ENCODE results near the gene TRPM5.
A peak's percentile ranks its signal among the peaks of the same experiment; 100 is the strongest.

Gene TRPM5

GRCh38 chr11:2437516-2437915 is 6.8 kb downstream of the TRPM5 start:
- no peak for DNase-seq (ENCODE audit: low read depth in 2 of 2)

DNA sequence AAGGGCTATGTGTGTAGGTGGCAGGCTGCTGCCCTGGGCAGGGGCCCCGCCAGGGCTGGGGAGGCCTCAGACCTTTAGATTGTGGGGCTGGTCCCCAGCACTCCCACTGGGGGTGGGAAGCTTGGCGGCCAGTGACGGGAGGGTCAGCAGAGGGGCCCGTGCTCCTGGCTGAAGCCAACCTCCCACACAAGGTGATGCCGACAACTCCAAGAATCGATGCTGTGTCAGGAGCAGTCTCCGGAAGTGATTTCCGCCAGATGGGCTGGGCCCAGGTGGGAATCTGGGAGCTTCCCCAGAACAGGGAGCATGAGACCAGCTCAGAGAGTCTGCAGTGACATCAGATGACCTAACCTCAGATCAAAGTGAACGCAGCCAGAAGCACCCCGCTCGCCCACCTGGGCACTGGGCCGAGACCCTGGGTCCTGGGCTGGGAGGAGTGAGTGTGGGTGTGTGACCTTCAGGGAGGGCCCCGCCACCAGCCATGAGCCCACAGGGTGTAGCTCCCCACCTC is 7.7 kb downstream of the TRPM5 start:
- DNase-seq (ENCODE audit: low read depth in 2 of 2), result no peak

DNA sequence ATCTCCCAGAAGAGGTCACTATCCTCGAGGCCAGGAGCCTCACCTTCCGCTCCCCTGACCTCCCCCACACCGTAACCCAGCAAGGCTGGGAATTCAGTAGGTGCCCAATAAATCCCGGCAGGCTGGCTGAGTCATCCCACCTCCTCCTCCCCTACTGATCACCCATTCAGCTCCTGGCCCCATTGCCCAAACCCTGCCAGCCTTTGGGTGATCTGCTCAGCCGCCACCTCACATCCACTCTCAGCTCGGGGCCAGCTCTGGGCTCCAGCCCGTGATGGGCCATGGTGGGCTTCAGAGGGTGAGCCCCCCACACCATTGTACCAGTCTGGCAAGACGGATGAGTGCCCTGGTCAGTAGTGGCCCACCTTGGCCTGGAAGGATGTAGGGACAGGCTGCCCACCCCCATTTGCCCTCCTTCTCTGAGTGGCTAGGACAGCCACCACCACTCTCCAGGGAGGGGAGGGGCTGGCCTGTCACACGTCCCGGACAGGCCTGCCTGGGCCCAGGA is 8.2 kb downstream of the TRPM5 start:
- DNase-seq (ENCODE audit: low read depth in 2 of 2), result no peak

GRCh38 chr11:2435288-2436012 is 8.9 kb downstream of the TRPM5 start:
- DNase-seq (ENCODE audit: low read depth in 2 of 2), result no peak

DNA sequence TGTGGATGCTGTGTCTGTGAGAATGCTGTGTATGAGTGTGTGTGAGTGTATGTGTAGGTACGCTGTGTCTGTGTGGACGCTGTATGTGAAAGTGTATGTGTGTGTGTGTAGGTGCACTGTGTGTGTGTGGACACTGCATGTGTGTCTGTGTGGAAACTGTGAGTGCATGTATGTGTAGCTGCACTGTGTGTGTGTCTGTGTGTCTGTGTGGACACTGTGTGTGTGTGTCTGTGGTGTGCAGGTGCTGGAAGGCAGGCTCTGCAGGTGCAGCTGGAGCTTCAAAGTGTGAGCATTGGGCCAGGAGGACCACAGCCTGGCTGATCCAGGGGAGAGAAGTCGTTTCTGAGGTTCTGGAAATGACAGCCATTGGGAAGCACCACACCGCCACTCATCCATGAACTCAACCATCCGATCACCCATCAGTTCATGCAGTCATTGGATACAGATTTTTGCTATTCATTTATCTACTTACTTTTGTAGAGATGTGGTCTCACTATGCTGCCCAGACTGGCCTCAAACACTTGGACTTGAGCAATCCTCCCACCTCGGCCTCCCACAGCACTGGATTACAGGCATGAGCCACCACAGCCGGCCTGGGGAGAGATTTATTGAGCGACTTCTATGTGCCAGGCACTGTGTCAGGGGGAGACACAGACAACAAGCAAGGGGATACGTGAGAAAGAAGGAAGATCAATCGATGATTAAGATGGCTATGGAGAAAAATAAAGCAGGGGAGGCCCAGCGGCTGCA is 9.6 kb downstream of the TRPM5 start:
- DNase-seq (ENCODE audit: low read depth in 2 of 2), result no peak

DNA sequence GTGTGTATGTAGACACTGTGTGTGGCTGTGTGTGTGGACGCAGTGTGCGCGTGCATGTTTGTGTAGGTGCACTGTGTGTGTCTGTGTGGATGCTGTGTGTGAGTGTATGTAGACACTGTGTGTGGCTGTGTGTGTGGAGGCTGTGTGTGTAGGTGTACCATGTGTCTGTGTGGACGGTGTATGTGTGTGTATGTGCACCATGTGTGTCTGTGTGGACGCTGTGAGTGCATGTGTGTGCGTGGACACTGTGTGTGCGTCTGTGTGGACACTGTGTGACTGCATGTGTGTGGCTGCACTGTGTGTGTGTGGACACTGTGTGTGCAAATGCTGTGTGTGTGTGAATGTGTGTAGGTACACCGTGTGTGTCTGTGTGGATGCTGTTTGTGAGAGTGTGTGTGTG is 10.3 kb downstream of the TRPM5 start:
- no peak for DNase-seq (ENCODE audit: low read depth in 2 of 2)

DNA sequence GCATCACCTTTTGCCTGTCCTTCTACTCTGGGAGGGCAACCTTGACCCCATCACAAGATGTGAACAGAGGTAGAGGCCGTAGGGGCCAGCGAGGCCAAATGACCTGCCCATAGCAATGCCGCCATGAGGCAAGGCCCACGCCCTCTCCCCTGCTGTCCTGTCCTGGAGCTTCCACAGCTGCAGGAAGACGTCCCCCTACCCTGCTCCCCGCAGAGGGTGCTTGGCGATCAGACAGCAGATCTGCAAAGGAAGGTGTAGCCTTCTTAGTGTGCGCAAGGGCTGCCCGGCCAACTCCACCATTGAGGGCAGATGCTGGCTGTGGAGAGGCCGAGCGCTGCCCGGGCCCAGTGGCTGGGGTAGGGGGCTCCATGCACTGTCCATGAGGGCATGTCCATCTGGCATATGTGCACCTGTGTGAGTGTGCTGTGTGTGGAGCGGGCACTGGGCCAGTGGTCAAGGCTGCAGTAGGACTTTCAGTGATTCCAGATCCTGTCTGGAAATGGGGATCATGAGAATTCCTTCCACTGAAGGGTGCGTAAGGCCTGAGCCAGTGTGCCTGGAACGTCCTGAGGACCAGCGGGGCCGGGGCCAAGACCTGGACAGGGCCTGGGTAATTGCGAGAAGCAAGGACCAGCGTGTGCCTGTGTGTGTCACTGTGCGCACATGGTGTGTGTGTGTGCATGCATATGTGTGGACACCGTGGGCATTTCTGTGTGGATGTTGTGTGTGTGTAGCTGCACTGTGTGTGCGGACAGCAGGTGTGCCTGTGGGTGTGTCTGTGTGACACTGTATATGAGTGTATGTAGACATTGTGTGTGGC is 11.0 kb downstream of the TRPM5 start:
- DNase-seq (ENCODE audit: low read depth in 2 of 2), result no peak

GRCh38 chr11:2432628-2433071 is 11.7 kb downstream of the TRPM5 start:
- no peak for DNase-seq (ENCODE audit: low read depth in 2 of 2)

DNA sequence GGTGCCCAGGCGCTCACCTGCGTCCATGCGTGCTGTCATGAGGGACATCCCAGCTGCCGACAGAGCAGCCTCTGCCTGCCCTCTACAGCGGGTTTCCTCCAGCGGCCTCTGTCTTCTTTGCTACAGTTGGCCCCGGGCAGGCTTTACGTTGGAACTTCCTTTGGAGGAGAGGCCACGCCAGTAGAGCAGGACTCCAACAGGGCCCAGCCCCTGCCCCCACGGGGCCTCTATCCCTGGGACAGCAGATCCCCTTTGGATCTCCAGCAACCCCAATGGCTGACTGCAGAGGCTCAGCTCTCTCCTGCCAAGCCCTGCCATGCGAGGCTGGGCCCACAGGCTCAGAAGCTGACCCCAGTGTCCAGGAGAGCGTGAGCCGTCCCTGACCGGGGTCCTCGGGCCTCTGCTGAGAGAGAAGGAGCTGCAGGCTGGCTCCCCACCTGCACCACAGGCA is 12.1 kb downstream of the TRPM5 start:
- no peak for DNase-seq (ENCODE audit: low read depth in 2 of 2)

DNA sequence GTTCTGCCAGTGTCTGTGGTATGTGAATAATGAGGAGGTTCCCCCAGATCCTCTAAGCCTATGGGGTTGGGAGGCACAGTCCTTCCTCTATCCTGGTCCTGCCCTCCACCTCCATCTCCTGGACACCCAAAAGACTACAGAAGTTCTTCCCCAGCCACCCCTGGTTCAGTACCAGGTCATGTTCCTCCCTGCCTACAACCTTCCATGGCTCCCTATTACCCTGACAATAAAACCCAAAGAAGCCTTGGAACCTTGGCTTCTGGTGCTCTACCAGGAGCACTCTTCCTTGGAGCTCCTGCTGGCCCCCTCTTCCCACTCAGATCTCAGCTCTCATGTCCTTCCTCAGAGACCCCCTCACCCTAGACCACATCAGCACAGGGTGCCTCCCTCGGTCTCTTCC is 12.9 kb downstream of the TRPM5 start:
- DNase-seq (ENCODE audit: low read depth in 2 of 2), result no peak

- peak; percentile 69 to 73 for DNase-seq (ENCODE audit: low read depth in 2 of 2)
Measured at GRCh38 chr11:2428322-2428795, 16.0 kb downstream of the TRPM5 start.

DNA sequence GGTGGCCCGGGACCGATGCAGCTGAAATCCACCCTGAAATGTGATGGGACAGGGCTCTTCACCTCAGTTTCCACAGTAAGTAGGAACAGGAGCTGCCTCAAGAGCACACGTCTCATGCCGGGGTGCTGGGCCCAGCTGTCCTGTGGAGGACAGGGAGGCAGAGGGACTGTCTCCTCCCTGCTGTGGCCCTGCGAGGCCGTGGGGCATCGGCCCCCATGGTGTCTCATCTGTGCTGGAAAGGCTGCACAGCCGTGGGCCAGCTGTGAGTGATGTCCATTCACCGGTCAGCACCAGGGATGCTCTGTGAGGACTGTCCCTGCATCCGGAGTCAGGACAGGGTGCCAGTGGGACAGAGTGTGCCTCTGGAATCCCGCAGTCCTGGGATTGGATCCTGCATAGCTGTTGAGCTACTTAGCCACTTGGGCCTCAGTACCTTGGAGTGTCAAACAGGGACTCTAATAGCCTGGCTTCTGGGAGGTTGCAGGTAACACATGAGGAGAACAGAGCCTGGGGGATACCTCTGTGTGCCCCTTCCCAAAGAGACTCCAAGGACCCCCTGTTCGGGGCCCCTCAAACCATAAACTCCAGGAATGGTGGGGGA is 16.5 kb downstream of the TRPM5 start:
- DNase-seq (ENCODE audit: low read depth in 2 of 2), result no peak

DNA sequence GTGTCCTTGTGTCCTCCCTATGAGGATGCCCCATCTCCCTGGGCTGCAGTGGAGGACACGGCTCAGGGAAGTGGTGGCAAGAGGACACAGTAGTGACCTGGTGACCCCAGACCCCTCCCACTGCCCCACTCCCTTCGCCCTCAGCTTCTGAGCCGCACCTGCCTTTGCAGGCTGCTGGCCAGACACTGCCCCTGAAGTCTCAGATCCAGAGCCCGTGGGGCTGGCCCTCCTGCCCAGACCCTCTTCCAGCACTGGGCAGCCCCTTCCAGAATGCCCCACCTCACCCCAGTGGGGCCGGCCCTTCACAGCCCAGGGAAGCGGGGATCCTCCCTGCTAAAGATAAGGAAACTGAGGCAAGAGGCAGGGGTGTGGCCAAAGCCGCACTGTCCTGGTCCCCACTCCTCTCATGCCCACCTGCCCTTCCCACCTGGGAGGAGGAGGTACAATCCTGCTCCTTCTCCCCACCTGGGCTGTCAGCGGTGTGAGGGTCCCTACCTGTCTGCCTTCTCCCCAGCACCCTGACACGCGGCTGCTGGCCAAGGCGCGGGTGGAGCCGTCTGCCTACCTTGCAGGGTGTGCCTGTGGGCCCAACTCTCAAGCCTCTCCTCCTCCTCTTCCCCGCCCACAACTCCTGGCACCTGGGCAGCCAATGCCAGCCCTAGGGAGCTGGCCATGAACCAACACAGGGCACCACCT is 17.3 kb downstream of the TRPM5 start:
- no peak for DNase-seq (ENCODE audit: low read depth in 2 of 2)

DNA sequence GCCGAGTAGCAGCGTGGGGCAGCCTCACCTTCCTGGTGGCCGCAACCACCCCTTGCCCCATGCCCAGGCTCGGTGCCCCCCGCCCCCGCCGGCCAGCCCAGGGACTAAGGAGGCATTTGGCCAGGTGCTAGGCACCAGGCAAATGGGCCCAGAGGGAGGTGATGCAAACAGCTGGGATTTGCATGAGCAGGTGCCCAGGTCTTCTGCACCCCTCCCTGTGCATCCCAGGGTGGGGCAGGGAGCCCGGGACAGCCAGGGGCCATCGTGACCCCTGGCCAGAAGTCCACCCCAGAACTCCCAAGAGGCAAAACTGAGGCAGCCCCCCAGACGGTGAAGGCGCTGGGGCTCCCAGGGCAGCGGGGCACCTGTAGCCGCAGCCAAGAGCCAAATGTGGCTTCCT is 18.1 kb downstream of the TRPM5 start:
- DNase-seq (ENCODE audit: low read depth in 2 of 2), result no peak

GRCh38 chr11:2425506-2425905 is 18.8 kb downstream of the TRPM5 start:
- no peak for DNase-seq (ENCODE audit: low read depth in 2 of 2)

- DNase-seq (ENCODE audit: low read depth in 2 of 2), result no peak
Measured at GRCh38 chr11:2424811-2425495, 19.4 kb downstream of the TRPM5 start.

DNA sequence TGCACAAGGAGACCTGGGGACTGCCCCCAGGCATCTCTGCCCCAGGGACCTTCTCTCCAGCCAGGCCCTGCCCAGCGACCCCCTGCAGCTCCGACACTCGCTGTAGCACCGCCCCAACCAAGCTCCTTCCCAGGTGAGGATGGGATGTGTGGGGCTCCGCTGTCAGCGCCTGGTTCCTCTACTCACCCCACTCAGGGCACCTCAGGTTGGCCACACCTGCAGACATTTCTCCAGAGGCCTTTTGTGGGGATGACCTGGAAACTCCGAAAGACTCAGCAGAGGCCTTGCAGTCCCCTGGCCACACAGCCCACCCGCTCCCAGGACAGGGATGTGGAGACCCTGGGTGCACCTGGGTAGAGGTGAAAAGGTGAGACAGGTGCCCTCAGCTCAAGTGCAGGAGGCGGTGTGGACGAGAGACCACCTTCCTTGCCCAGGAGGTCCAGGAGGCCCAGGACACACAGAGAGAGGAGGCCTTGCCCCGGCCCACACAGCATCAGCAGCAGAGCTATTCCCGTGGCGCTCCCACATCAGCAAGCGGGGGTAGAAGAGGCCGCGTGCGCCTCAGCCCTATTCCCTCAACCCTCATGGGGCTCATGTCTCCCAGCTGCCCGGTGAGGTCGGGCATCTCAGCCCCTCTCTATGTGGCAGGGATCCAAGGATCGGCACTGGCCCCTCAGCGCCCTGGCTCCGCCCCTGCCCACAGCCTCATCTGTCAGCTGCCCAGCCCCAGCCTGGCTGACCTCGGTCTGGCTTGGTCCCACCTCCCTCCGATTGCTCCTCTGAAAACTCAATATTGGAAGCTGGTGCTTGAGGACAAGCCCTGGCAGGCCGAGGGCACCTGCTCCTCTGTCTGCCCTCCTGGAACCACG is 20.9 kb downstream of the TRPM5 start:
- DNase-seq (ENCODE audit: low read depth in 2 of 2), result no peak

GRCh38 chr11:2422461-2423156 is 21.7 kb downstream of the TRPM5 start:
- no peak for DNase-seq (ENCODE audit: low read depth in 2 of 2)

DNA sequence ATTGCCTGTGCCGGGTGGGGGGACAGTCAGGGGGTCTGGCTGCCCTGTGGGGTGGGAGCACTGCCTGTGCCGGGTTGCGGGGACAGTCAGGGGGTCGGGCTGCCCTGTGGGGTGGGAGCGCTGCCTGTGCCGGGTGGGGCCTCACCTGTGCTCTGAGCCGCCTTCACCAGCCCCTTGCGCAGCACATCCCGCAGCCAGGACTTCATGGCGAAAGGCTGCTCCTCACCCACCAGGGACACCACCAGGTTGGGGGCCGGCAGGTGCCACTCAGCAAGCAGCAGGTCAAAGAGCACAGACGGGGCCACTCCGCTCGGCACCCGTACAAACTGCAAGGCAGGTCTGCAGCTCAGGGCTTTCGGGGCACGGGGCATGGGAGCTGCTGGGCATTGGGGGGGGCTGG is 22.3 kb downstream of the TRPM5 start:
- no peak for DNase-seq (ENCODE audit: low read depth in 2 of 2)

Measured in activated CD8-positive, alpha-beta memory T cell treated with anti-CD3 and anti-CD28 coated beads for 4 hours (primary cell).